GM12801 (cell line): ENCODE measurements around the gene TNFSF13.

Experiments
- CTCF ChIP-seq: IDR thresholded peaks from one replicate; pipeline ENCODE4 v1.5.1; 2011; ENCODE audit warnings: control low read depth; ENCODE audit not compliant: insufficient read length; ENCODE audit errors: extremely low read depth

Gene TNFSF13

DNA sequence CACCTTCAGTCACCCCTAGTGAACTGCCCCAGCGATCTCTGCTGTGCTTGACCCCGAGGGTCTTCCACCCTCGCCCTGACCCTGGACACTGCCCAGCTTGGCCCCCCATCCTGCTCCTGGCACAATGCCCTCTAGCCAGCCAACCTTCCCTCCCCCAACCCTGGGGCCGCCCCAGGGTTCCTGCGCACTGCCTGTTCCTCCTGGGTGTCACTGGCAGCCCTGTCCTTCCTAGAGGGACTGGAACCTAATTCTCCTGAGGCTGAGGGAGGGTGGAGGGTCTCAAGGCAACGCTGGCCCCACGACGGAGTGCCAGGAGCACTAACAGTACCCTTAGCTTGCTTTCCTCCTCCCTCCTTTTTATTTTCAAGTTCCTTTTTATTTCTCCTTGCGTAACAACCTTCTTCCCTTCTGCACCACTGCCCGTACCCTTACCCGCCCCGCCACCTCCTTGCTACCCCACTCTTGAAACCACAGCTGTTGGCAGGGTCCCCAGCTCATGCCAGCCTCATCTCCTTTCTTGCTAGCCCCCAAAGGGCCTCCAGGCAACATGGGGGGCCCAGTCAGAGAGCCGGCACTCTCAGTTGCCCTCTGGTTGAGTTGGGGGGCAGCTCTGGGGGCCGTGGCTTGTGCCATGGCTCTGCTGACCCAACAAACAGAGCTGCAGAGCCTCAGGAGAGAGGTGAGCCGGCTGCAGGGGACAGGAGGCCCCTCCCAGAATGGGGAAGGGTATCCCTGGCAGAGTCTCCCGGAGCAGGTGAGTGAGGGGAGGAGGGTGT, at the start of gene TNFSF13:
TNFSF13 (plus strand) TSS at position 207 of the 776 bp plus-strand sequence; CDS start at position 497, 290 bp downstream.
- TF ChIP-seq CTCF = no peak

GRCh38 chr17:7508846-7509245, 49.7 kb upstream of the TNFSF13 start:
- TF ChIP-seq CTCF = no peak

GRCh38 chr17:7509937-7510336, 48.6 kb upstream of the TNFSF13 start:
- TF ChIP-seq CTCF = no peak

- no peak for TF ChIP-seq CTCF
Measured at GRCh38 chr17:7511108-7511507, 47.4 kb upstream of the TNFSF13 start.

DNA sequence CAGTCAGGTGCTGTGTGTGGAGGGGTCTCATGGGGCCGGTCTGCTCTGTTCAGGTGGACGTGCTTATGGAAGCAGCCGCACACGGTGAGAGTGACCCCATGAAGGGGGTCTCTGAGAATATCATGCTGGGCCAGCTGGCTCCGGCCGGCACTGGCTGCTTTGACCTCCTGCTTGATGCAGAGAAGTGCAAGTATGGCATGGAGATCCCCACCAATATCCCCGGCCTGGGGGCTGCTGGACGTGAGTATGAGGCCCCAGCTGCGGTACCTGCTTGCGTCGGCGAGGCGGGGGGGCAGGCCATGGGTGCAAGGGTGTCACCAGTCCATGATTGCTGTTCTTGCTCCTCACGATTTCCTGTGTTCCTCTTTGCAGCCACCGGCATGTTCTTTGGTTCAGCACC, 46.4 kb upstream of the TNFSF13 start:
- TF ChIP-seq CTCF = no peak

GRCh38 chr17:7512824-7513540, 45.6 kb upstream of the TNFSF13 start:
- no peak for TF ChIP-seq CTCF

DNA sequence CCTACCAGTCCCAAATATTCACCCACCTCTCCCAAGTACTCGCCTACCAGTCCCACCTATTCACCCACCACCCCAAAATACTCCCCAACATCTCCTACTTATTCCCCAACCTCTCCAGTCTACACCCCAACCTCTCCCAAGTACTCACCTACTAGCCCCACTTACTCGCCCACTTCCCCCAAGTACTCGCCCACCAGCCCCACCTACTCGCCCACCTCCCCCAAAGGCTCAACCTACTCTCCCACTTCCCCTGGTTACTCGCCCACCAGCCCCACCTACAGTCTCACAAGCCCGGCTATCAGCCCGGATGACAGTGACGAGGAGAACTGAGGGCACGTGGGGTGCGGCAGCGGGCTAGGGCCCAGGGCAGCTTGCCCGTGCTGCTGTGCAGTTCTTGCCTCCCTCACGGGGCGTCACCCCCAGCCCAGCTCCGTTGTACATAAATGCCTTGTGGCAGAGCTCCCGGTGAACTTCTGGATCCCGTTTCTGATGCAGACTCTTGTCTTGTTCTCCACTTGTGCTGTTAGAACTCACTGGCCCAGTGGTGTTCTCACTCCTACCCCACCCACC, 44.6 kb upstream of the TNFSF13 start:
- TF ChIP-seq CTCF = no peak
